Measurements from ENCODE around the gene NAA35.
"Not testable (repeated sequence)": the region's sequence is repeated elsewhere in the genome, so short reads cannot be mapped to it uniquely, and the experiment has no call there.

The NAA35 gene

GRCh38 chr9:85944672-85945071, 3.7 kb downstream of the NAA35 start:
- DNase-seq (ENCODE audit: low read depth in 2 of 2): no peak

- DNase-seq (ENCODE audit: low read depth in 2 of 2): no peak
Measured at GRCh38 chr9:85949586-85950335, 8.8 kb downstream of the NAA35 start.

GRCh38 chr9:85959955-85960354, 19.0 kb downstream of the NAA35 start:
- DNase-seq (ENCODE audit: low read depth in 2 of 2): no peak

GRCh38 chr9:85960688-85961093, 19.7 kb downstream of the NAA35 start:
- no peak for DNase-seq (ENCODE audit: low read depth in 2 of 2)

- no peak for DNase-seq (ENCODE audit: low read depth in 2 of 2)
Measured at GRCh38 chr9:85964526-85964925, 23.6 kb downstream of the NAA35 start.

GRCh38 chr9:85964949-85965348, 24.0 kb downstream of the NAA35 start:
- no peak for DNase-seq (ENCODE audit: low read depth in 2 of 2)

- DNase-seq (ENCODE audit: low read depth in 2 of 2): no peak
Measured at GRCh38 chr9:85969727-85970126, 28.8 kb downstream of the NAA35 start.

GRCh38 chr9:85971731-85972130, 30.8 kb downstream of the NAA35 start:
- DNase-seq (ENCODE audit: low read depth in 2 of 2): no peak

GRCh38 chr9:85973238-85973637, 32.3 kb downstream of the NAA35 start:
- DNase-seq (ENCODE audit: low read depth in 2 of 2): no peak

- DNase-seq (ENCODE audit: low read depth in 2 of 2): not testable (repeated sequence)
Measured at GRCh38 chr9:85974055-85974547, 33.2 kb downstream of the NAA35 start.

GRCh38 chr9:85978496-85978895, 37.5 kb downstream of the NAA35 start:
- DNase-seq (ENCODE audit: low read depth in 2 of 2): no peak

GRCh38 chr9:85981369-85981768, 40.4 kb downstream of the NAA35 start:
- no peak for DNase-seq (ENCODE audit: low read depth in 2 of 2)

- no peak for DNase-seq (ENCODE audit: low read depth in 2 of 2)
Measured at GRCh38 chr9:85984457-85984856, 43.5 kb downstream of the NAA35 start.

- DNase-seq (ENCODE audit: low read depth in 2 of 2): no peak
Measured at GRCh38 chr9:85987236-85987635, 46.3 kb downstream of the NAA35 start.

- DNase-seq (ENCODE audit: low read depth in 2 of 2): no peak
Measured at GRCh38 chr9:85994191-85994590, 53.2 kb downstream of the NAA35 start.

- DNase-seq (ENCODE audit: low read depth in 2 of 2): no peak
Measured at GRCh38 chr9:85995097-85995496, 54.2 kb downstream of the NAA35 start.

- no peak for DNase-seq (ENCODE audit: low read depth in 2 of 2)
Measured at GRCh38 chr9:85995599-85995998, 54.7 kb downstream of the NAA35 start.

GRCh38 chr9:86005253-86005775, 64.4 kb downstream of the NAA35 start:
- no peak for DNase-seq (ENCODE audit: low read depth in 2 of 2)

- DNase-seq (ENCODE audit: low read depth in 2 of 2): no peak
Measured at GRCh38 chr9:86009133-86009532, 68.2 kb downstream of the NAA35 start.

GRCh38 chr9:86020731-86021130, 79.8 kb downstream of the NAA35 start:
- no peak for DNase-seq (ENCODE audit: low read depth in 2 of 2)

- no peak for DNase-seq (ENCODE audit: low read depth in 2 of 2)
Measured at GRCh38 chr9:86021166-86021565, 80.2 kb downstream of the NAA35 start.

- no peak for DNase-seq (ENCODE audit: low read depth in 2 of 2)
Measured at GRCh38 chr9:86022687-86023266, 81.8 kb downstream of the NAA35 start.

- DNase-seq (ENCODE audit: low read depth in 2 of 2): no peak
Measured at GRCh38 chr9:86027767-86028166, 86.8 kb downstream of the NAA35 start.

Measured in activated CD8-positive, alpha-beta memory T cell treated with anti-CD3 and anti-CD28 coated beads for 4 hours (primary cell).